Fibroblast of pulmonary artery (primary cell): ENCODE results near the gene CACNA2D3.
"Not testable (repeated sequence)": the region's sequence is repeated elsewhere in the genome, so short reads cannot be mapped to it uniquely, and the experiment has no call there.

ENCODE experiments used
- DNase-seq: peaks from one replicate; pipeline ENCODE4 v3.0.0-alpha.2; 2010; ENCODE audit warnings: low read depth
- H3K4me3 ChIP-seq: replicated peaks from 2 replicates; pipeline ENCODE4 v1.5.1; 2011; ENCODE audit warnings: low read depth, mild to moderate bottlenecking, control low read depth, low read length, moderate library complexity
- TF ChIP-seq, protein P1 (sequence below): IDR thresholded peaks from 2 replicates; pipeline ENCODE4 v1.5.1; 2011; ENCODE audit warnings: mild to moderate bottlenecking, control low read depth, low read length, inconsistent platforms; ENCODE audit errors: missing control alignments

The CACNA2D3 gene

DNA sequence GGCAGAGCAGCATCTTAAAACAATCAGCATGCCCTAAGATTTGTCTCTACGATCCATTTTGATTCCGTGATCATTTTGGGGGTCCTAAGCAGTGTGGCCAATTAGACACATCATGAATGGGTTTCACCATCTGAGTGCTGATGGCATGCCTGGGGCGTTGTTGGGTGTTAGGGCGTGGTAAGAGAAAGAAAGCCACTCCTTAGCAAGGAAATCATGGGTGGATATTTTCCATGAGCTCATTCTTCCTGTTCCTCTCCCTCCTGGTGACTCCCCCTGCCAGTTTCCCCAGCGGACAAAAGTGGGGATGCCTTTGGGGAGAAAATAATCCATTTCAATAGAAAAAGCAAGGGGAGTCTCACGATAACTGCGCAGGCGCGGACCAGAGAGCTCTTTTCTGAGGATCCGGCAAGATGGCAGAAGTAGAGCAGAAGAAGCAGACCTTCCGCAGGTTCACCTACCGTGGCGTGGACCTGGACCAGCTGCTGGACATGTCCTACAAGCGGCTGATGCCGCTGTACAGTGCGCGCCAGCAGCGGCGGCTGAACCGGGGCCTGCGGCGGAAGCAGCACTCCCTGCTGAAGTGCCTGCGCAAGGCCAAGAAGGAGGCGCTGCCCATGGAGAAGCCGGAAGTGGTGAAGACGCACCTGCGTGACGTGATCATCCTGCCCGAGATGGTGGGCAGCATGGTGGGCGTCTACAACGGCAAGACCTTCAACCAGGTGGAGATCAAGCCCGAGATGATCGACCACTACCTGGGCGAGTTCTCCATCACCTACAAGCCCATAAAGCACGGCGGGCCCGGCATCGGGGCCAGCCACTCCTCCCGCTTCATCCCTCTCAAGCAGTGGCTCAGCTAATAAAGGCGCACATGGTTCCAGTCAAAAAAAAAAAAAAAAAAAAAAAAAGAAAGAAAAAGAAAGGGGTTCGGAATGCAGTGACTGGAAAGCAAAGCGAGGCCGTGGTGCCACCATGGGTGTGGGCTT, 503.7 kb downstream of the CACNA2D3 start:
- DNase-seq, result no peak
- H3K4me3 ChIP-seq, result no peak overlapping the region
- TF ChIP-seq, protein P1, sequence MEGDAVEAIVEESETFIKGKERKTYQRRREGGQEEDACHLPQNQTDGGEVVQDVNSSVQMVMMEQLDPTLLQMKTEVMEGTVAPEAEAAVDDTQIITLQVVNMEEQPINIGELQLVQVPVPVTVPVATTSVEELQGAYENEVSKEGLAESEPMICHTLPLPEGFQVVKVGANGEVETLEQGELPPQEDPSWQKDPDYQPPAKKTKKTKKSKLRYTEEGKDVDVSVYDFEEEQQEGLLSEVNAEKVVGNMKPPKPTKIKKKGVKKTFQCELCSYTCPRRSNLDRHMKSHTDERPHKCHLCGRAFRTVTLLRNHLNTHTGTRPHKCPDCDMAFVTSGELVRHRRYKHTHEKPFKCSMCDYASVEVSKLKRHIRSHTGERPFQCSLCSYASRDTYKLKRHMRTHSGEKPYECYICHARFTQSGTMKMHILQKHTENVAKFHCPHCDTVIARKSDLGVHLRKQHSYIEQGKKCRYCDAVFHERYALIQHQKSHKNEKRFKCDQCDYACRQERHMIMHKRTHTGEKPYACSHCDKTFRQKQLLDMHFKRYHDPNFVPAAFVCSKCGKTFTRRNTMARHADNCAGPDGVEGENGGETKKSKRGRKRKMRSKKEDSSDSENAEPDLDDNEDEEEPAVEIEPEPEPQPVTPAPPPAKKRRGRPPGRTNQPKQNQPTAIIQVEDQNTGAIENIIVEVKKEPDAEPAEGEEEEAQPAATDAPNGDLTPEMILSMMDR, result no peak

DNA sequence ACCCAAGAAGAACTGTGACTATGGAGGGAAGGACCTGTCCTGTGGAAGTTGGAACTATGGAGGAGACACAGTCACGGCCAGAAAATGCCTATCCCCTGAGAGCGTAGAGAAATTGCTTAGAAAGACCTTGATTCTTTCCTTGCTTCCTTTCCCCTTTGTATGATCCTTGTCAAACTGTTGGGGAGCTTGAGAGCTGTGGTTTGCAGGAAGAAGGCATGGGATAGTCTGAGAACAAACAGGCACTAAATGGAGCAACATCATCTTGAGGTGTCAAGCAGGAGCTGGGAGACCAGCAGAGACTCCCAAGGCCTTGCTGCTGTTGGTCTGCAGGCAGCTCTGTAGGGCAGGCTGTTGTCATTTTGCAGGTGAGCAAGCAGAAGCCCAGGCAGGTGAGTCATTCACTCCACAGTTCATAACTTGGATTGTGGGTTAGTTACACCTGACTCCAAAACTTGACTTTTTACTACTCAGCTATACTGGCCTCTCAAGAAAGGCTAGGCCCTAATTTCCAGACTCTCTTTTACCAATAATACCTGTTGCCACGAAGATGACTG, 506.6 kb downstream of the CACNA2D3 start:
- H3K4me3 ChIP-seq, result no peak overlapping the region
- no peak for DNase-seq
- TF ChIP-seq, protein P1, result no peak

DNA sequence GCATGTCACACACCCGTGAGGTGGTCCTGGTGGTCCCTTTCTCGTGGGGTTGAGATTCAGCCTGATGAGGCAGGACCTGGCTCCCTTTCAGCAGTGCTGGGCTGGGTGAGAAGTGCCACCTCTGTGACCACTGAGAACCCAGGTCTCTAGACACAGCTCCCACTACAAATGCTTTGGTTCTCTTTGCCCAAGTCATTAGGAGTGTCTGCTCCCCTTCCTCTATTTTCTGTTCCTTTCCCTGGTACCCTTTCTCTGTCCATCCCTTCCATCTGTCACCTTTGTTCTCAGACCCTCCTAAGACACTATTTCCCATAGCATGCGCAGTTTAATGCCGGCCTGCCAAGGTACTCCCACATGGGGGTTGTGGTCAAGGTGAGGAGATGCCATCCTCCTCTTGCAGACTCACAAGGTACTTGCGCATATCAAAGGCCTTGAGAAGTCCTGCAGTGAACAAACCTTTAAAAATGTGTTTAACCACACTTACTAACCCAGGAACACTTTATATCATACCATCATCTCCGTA, 507.8 kb downstream of the CACNA2D3 start:
- DNase-seq, result no peak
- TF ChIP-seq, protein P1, result no peak
- no peak overlapping the region for H3K4me3 ChIP-seq

DNA sequence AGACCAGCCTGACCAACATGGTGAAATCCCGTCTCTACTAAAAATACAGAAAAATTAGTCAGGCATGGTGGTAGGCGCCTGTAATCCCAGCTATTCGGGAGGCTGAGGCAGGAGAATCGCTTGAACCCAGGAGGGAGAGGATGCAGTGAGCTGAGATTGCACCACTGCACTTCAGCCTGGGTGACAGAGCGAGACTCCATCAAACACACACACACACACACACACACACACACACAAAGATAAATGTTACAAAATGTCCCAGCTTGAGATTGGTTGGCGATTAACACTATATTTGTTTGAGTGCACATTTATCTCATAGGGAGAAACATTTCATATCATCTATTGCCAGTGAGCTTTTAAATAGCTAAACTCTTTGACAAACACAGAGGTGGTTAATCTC, 508.6 kb downstream of the CACNA2D3 start:
- not testable (repeated sequence) for H3K4me3 ChIP-seq, DNase-seq

DNA sequence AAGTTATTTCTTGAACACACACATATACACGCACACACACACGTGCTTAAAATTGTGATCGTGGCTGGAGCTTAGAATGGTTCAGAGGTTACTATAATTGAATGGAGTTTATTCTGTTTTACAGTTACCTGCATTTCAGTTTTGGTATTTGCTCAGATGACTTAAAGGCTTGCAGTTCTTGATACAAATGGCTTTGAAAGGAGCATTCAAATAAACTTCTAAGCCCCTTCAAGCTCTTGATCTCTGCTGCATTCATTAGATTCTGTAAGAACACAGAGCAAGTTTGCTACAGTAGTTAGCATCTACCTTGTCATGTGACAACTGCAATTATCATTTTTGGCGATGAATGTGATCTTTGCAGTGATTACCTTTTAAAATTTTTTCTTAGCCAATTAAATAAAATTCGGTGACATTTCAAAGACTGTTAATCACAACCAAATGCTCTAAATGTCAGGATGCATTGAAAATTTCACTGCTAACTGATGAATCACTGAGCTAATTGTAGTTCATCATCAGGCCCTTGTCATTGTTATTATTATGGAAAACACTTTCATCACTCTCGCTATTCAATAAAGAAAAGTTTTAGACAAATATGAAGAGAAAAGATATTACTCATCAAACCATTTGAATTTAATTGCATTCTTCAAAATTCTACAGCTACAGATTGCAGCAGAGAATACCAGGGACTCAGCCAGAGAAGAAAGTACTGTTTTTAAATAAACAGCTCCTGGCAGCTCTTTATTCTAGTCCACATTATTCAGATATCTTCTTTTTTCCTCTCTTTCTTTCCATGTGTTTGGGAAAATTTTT, 509.4 kb downstream of the CACNA2D3 start:
- TF ChIP-seq, protein P1, result no peak
- H3K4me3 ChIP-seq, result no peak overlapping the region
- DNase-seq, result no peak

DNA sequence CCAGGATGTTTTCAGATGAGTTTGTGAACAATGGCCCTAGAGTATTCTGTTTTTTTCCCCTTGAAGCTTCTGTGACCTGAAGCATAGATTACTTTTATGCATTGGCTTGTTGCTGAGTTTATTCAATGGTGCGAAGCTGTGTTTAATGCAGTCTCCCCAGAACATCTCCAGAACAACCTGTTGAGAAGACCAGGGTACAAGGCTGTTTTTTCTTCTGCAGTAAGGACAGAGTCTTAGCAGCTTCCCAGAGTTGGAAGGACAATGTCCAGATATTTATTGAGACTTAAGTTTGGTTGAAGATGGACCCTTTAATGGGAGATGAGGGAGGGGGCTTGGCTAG, 509.9 kb downstream of the CACNA2D3 start:
- no peak overlapping the region for H3K4me3 ChIP-seq
- TF ChIP-seq, protein P1, result no peak
- DNase-seq, result no peak

DNA sequence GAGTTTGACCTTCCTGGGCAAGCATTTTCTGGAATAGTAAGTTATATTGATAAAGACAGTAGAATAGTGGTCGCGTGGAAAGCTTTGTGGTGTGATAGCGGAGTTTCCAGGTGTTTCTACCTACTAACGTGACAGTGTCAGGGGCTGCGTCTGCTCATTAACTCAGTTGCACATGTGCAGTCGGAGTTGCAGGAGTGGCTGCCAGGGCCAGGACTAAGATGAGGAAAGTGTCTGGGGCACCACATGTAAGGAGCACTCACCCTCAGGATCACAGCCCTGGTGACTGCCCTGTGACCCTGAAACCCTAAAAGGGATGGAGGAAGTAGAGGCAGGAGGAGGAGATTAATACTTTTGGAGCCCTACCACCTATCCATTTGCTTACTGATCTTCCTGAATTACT, 510.5 kb downstream of the CACNA2D3 start:
- DNase-seq, result no peak
- H3K4me3 ChIP-seq, result no peak overlapping the region
- TF ChIP-seq, protein P1, result no peak
